Activated T-helper 9 cell treated with anti-CD3 and anti-CD28 coated beads, Interleukin-2, amount 50 U/mL, for 16 hours (primary cell): Measurements from ENCODE around the gene ZIC4.

Experiments
- DNase-seq: peaks from one replicate; pipeline ENCODE4 v3.0.0-alpha.2; 2020; ENCODE audit warnings: low read depth

Gene ZIC4

GRCh38 chr3:147354623-147355022, 51.7 kb downstream of the ZIC4 start:
- no peak for DNase-seq

DNA sequence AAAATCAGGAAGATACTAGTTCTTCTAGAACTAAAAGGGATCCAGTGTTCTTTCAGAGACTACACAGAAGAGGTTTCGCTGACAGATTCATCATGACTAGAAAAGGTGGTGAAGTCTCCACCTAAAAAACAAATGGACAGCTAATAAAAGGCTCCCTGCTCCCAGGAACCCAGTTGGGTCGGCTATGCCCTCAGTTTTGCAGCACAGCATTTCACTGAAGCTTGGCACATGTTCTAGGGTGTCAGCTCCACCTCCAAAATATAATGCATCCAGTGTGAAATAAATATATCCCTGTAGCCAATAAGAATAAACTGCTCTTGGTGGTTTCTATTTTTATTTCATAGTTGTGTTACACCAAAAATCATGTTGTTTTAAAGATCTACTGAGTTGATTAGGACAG, 55.0 kb downstream of the ZIC4 start:
- no peak for DNase-seq

DNA sequence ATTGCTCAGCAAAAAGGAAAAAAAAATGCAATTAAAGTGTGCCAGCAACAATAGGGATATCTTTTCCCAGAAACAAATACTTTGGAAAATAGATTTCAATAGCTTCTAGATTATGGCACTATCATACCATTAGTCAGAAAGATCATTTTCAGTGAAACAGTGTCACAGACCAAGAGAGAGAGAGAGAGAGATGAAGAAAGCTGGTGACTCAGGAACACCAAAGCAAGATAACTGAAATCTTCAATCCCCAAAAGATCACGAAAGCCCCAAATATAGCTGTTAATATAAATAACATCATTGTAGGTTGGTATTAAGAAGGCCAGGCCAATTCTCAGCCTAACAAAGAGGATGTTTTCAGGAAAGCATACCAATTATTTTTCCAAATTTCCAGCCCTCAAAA, 57.4 kb downstream of the ZIC4 start:
- DNase-seq = no peak

GRCh38 chr3:147343926-147344325, 62.4 kb downstream of the ZIC4 start:
- no peak for DNase-seq

GRCh38 chr3:147341727-147342126, 64.6 kb downstream of the ZIC4 start:
- DNase-seq = no peak

DNA sequence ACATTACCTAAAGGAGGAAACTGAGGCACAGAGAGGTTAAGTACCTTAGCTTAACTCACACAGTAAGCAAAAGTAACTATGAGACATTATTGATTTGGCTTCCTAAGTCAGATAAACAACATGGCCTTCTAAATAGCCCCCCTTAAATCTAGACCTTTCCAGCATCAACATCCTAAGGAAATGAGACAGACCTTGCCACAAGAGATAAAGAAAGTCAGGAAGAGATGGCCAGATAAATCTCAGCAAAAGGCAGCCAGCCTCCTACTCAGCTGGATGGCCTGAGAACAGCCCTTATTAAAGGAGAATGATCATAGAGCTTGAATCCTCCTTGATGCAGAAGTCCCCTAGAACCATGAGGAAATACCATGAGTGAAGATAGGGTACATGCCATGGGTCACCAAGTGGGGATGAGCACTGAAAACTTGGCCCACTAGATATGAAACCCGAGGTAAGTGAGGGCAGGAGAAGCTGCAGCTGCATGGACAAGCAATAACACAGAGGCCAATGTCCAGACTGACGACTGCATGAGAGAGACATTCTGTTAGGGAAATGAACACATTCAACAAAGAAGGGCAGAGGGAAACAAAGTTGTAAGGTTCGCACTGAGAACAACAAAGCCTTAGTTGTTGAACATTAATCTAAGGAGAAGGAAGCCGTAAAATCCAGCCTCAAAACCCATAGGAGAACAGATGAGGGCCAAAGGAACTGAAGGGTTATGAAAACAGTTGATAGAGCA, 69.6 kb downstream of the ZIC4 start:
- no peak for DNase-seq
